ENCODE data around the gene GATM.
"Not testable (repeated sequence)": the region's sequence is repeated elsewhere in the genome, so short reads cannot be mapped to it uniquely, and the experiment has no call there.

The GATM gene

DNA sequence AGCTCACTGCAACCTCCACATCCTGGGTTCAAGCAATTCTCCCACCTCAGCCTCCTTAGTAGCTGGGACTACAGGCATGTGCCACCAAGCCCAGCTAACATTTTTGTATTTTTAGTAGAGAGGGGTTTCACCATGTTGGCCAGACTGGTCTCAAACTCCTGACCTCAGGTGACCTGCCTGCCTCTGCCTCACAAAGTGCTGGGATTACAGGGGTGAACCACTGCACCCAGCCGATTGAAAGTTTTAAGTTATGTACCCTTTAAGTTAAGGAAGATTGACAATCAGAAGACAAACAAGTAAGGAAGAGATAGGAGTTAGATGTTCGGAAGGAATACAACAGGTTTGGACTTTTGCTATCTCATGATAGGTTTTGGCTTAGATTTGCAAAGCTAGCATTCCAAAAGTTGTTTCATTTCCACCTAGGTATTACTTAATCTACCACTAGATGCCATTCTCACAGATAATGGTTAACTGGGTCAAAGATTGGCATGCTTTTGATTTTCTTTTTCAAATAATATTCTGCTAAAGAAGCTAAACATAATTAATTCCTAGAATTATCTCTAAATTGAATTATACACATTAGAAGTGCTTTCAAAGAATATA lies 35.0 kb downstream of the GATM start:
- Mint-ChIP-seq H3K4me3 (no peak overlapping the region), H3K4me1 (peaks cover 4% of the 10 kb centered on the region), H3K27ac (no peak overlapping the region), H3K27me3 (peaks cover 19% of the 10 kb centered on the region), H3K9me3 (no peaks in the 10 kb centered on the region)
- DNase-seq: no peak
- no peak for ATAC-seq

DNA sequence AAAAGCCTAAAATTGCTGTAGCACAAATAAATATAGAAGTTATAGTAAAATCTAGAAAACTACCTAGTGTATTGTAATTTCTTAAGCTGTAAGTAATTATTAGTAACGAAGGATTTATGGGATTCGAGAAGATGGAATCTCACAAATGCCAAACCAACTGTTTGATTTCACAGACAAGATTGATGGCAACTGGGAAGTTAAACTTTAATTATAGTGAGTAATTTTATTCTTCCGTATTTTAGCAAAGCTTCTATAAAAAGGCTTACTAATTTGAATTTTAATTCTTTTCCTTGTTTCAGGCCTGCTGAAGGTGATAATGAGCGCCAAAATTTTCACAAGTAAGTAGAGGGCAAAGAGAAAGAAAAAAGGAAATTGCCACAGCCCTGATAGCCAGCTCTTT lies 36.6 kb downstream of the GATM start:
- H3K4me1 Mint-ChIP-seq: peaks cover 6% of the 10 kb centered on the region
- no peak for ATAC-seq
- H3K4me3 Mint-ChIP-seq: no peak overlapping the region
- no peaks in the 10 kb centered on the region for H3K9me3 Mint-ChIP-seq
- no peak for DNase-seq
- H3K27ac Mint-ChIP-seq: no peak overlapping the region
- peaks cover 7% of the 10 kb centered on the region for H3K27me3 Mint-ChIP-seq

DNA sequence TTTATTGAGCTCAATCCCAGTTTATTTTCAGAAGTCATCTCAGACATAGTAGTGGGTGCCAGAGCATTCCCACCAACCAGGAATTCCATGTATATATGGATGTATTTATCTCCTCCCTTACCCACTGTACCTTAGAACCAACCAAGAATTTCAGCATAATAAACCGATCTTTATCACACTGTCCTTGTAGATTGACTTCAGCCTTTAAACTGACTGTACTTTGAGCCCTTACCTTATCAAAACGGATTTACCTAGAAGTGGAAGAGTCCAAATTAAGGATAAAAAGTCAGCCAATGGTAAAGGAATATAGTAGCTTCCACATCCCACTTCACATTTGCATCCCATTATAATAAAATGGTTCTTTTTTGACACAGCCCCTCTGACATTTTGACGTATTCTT lies 37.9 kb downstream of the GATM start:
- Mint-ChIP-seq H3K27ac (no peak overlapping the region), H3K27me3 (no peaks in the 10 kb centered on the region), H3K4me1 (peaks cover 6% of the 10 kb centered on the region), H3K9me3 (no peaks in the 10 kb centered on the region), H3K4me3 (no peak overlapping the region)
- DNase-seq (no peak), ATAC-seq (no peak)

DNA sequence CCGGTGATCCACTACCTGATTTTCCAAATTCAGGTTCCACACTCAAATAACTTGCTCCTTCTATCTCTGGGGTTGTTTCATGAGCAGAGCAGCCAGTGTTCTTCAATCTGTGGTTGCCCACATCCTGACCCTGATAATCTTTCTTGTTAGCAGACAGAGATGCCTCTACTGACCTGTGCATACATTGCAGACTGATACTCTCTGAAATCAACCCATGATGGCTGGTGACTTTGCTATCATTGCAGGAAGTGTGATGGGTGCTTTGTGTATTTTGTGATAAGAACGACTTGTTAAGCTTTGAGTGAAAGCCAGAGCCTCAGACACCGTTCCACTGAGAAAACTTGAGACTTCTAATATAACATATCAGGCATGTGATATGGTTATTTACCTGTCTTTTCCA lies 39.9 kb downstream of the GATM start:
- peak; percentile 69 for ATAC-seq
- H3K9me3 Mint-ChIP-seq: no peaks in the 10 kb centered on the region
- no peaks in the 10 kb centered on the region for H3K27me3 Mint-ChIP-seq
- no peak overlapping the region for H3K4me3 Mint-ChIP-seq
- no peak for DNase-seq
- H3K27ac Mint-ChIP-seq: no peak overlapping the region
- peaks cover 6% of the 10 kb centered on the region for H3K4me1 Mint-ChIP-seq

DNA sequence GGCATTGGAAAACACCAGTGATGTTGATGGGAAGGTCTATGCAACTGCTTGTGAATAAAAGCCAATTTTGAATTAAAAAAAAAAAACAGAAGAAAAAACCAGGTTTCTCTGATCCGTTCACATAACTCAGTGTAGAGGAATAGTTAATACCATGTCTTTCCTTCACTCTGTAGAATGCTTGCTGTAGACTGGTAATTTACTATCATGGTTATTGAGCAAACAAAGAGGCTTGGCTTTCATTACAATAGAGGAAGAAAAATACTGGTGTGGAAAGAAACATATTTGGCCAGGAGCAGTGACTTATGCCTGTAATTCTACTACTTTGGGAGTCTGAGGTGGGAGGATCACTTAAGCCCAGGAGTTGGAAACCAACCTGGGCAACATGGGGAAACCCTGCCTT lies 41.1 kb downstream of the GATM start:
- ATAC-seq (no peak), DNase-seq (no peak)
- Mint-ChIP-seq H3K9me3 (no peaks in the 10 kb centered on the region), H3K4me1 (peaks cover 6% of the 10 kb centered on the region), H3K27ac (no peak overlapping the region), H3K27me3 (no peaks in the 10 kb centered on the region), H3K4me3 (no peak overlapping the region)

DNA sequence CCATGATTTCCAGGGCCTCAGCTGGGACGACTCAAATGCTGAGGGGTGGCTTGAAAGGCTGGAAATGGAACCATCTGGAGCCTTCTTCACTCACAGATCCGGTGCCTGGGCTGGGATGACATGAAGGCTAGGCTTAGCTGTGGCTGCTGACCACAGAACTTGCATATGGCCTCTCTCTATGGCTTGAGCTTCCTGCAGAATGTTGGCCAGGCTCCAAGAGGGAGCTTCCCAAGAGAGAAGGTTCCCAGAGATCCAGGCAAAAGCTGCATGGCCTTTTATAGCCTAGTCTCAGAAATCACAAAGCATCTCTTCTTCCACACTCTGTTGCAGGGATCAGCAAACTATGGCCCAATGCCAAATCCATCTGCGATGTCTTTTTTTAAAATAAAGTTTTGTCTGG lies 44.8 kb downstream of the GATM start:
- Mint-ChIP-seq H3K9me3 (no peaks in the 10 kb centered on the region), H3K4me1 (peaks cover 4% of the 10 kb centered on the region), H3K27ac (no peak overlapping the region), H3K4me3 (no peak overlapping the region), H3K27me3 (no peaks in the 10 kb centered on the region)
- no peak for DNase-seq
- ATAC-seq: no peak

DNA sequence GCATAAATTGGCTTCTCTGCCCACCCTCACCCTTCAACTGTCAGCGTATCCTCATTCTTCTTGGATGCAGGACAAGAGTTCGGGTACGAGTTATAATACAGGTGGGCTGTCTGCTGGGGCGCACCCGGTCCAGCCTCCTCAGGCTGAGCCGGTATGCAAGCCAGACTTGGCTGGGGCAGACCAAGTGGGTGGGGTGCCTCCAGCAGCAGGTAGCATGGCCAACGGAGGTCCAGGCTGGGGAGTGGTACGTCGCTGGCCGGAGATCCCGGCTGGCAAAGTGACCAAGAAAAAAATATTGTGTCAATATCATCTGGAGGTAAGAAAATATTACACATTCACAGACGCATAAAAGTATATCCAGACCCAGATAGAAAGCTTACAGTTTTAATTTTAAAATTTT lies 45.6 kb downstream of the GATM start:
- Mint-ChIP-seq H3K27me3 (peaks cover 3% of the 10 kb centered on the region), H3K9me3 (no peaks in the 10 kb centered on the region)
- no peak for DNase-seq

DNA sequence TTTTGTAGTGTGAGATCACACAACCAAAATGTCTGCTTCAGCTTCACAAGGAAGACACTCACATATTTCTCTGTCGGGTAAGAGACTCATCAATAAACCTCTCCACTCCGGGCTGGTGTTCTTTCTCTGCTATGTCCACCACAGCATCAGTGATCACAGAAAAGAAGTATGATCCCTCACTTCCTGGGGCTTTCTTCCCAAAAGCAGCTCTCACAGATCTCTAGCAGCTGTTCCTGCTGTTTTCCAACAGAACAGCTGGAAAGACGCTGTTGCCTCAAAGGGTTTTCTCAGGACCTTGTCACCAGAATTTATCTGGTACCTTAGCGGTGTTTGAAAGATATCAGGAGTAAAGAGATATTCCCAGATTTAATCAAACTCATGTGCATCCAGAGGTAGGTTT lies 46.4 kb downstream of the GATM start:
- Mint-ChIP-seq H3K27me3 (peaks cover 5% of the 10 kb centered on the region), H3K4me3 (no peak overlapping the region), H3K4me1 (no peaks in the 10 kb centered on the region), H3K27ac (no peak overlapping the region), H3K9me3 (no peaks in the 10 kb centered on the region)
- no peak for ATAC-seq
- DNase-seq: no peak

More for the DNA sequence above, 45.6 kb downstream of the GATM start:
- Mint-ChIP-seq H3K4me3 (no peak overlapping the region), H3K4me1 (no peaks in the 10 kb centered on the region), H3K27ac (peak overlapping the region in 1 of 2 donors; percentile 57)
- ATAC-seq: no peak

DNA sequence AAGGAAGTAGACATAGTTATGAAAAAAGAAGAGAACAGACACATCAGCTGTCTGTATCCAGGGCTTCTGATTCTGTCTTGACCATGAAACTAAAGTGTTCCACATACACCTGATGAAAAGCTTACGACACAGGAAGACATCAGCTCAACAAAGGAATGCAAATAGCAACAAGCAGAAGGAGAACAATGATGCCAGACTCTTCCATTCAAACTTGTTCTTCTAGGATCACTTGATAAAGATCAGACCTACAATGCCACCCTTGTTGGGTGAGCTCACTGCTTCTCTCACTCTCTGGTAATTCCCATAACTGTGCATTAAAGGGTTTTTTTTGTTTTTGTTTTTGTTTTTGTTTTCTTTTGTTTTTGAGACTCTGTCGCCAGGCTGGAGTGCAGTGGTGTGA lies 49.7 kb downstream of the GATM start:
- H3K27ac Mint-ChIP-seq: no peak overlapping the region
- H3K9me3 Mint-ChIP-seq: no peaks in the 10 kb centered on the region
- DNase-seq: no peak
- no peaks in the 10 kb centered on the region for H3K4me1 Mint-ChIP-seq
- H3K4me3 Mint-ChIP-seq: no peak overlapping the region
- peaks cover 5% of the 10 kb centered on the region for H3K27me3 Mint-ChIP-seq
- no peak for ATAC-seq

DNA sequence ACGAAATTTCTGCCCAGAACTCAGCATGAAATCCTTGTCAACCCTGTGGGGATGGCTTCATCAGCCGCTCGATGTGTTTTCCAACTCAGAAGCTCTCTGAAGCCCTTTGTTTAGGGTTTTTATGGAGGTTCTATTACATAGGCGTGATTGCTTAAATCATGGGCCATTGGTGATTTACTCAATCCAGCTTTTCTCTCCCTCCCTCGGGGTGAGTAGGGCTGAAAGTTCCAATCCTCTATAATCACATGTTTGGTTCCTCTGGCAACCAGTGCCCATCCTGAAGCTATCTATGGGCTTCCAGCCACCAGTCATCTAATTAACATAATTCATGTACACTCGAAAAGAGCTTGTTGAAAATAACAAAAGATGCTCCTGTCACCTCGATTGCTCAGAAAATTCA lies 51.6 kb downstream of the GATM start:
- no peak overlapping the region for H3K4me3 Mint-ChIP-seq

DNA sequence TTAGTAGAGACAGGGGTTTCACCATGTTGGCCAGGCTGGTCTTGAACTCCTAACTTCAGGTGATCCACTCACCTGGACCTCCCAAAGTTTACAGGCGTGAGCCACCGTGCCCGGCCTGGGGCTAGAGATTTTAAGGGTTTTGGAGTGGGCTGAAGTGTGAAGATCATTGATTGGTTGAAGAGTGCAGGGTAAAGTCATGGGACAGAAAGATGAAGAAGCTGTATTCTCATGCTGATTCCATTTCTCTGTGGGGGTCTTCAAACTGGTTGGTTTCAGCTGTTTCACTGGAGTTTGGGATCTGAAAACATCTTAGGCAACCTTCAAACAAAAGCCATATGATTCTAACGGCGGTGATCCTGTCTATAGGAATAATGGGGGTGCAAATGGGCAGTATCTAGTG lies 52.1 kb downstream of the GATM start:
- no peak overlapping the region for H3K4me3 Mint-ChIP-seq
- no peak for DNase-seq
- H3K4me1 Mint-ChIP-seq: no peaks in the 10 kb centered on the region
- no peak for ATAC-seq
- H3K27ac Mint-ChIP-seq: peak overlapping the region in 1 of 2 donors; percentile 21
- H3K9me3 Mint-ChIP-seq: no peaks in the 10 kb centered on the region
- H3K27me3 Mint-ChIP-seq: peaks cover 5% of the 10 kb centered on the region

More for the DNA sequence above, 51.6 kb downstream of the GATM start:
- DNase-seq (no peak), ATAC-seq (no peak)
- Mint-ChIP-seq H3K4me1 (no peaks in the 10 kb centered on the region), H3K9me3 (no peaks in the 10 kb centered on the region), H3K27ac (no peak overlapping the region), H3K27me3 (peaks cover 5% of the 10 kb centered on the region)

DNA sequence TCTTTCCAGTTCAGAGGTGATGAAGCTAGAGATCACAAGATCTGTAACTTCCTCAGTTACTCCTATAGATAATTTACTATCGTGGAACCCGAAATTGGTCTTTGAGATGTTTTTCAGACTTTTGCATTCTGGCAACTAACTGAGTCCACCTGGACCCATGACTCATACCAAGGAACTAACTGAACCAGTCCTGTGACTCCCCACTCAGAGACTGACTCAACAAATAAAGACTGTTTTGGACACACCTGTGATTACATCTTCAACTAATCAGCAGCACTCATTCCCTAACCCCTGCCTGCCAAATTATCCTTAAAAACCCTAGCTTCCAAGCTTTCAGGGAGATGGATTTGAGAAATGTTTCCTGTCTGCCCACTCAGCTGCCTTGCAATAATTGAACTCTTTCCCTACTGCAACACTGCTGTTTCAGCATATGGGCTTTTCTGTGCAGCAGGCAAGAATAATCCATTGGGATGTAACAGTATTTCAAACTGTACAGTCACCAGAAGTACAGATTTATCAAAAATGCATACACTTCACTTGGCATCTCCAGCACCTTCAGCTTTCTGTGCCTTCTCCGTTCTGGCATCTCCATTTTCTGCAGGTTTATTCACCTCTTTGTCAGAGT lies 57.7 kb downstream of the GATM start:
- Mint-ChIP-seq H3K4me3 (no peak overlapping the region), H3K27ac (no peak overlapping the region), H3K27me3 (peaks cover 8% of the 10 kb centered on the region), H3K9me3 (no peaks in the 10 kb centered on the region), H3K4me1 (no peaks in the 10 kb centered on the region)
- no peak for DNase-seq
- no peak for ATAC-seq

DNA sequence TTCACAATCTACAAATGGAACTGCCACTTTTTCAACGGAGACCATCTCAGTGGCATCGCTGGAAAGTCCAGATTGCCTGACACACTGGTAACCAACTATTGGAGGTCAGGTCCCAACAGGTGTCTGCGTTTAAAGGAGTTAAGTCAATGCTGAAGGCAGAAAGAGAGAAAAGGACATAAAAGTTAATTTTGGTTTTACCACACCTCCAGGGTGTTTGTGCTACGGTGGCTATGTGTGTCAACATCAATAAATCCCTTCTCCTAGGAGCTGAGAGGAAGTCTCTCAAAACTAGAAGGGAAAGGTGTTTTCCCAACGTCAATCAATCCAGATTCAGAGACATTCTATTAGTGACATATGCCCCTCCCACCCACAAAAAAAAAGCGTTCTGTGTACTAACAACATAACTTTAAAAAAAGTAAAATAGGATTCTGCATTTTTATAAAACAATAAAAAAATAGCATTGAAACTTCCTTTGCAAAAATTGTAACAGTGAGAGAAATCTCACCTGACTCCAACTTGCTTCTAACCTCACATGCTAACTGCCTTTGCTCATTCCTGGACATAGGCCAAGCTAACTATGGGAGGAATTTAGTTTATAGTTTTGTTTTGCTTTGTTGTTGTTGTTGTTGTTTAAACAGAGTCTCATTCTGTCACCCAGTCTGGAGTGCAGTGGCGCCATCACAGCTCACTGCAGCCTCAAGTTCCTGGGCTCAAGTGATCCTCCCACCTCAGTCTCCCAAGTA lies 58.7 kb downstream of the GATM start:
- no peaks in the 10 kb centered on the region for H3K9me3 Mint-ChIP-seq
- ATAC-seq: no peak
- DNase-seq: no peak
- H3K4me1 Mint-ChIP-seq: no peaks in the 10 kb centered on the region
- peaks cover 8% of the 10 kb centered on the region for H3K27me3 Mint-ChIP-seq
- H3K27ac Mint-ChIP-seq: no peak overlapping the region
- no peak overlapping the region for H3K4me3 Mint-ChIP-seq

DNA sequence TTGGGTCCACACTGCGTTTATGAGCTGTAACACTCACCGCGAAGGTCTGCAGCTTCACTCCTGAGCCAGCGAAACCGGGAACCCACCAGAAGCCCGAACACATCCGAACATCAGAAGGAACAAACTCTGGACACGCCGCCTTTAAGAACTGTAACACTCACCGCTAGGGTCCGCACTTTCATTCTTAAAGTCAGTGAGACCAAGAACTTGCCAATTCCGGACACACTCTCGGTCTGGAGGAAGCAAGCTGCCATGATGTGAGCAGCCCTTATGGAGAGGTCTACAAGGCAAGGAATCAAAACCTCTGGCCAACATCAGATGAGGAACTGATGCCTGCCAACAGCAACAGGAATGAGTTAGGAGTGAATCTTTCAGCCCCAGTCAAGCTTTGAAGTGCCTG lies 63.4 kb downstream of the GATM start:
- ATAC-seq (no peak), DNase-seq (no peak)
- H3K27me3 Mint-ChIP-seq: peaks cover 12% of the 10 kb centered on the region
- no peak overlapping the region for H3K27ac Mint-ChIP-seq
- no peaks in the 10 kb centered on the region for H3K4me1 Mint-ChIP-seq
- H3K9me3 Mint-ChIP-seq: no peaks in the 10 kb centered on the region
- no peak overlapping the region for H3K4me3 Mint-ChIP-seq

DNA sequence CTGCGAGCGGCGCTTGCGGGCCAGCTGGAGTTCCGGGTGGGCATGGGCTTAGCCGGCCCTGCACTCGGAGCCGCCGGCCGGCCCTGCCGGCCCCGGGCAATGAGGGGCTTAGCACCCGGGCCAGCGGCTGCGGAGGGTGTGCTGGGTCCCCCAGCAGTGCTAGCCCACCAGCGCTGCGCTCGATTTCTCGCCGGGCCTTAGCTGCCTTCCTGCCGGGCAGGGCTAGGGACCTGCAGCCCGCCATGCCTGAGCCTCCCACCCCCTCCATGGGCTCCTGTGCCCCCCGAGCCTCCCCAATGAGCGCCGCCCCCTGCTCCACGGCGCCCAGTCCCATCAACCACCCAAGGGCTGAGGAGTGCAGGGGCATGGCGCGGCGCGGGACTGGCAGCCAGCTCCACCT lies 64.2 kb downstream of the GATM start:
- H3K27ac Mint-ChIP-seq, H3K9me3 Mint-ChIP-seq, DNase-seq, ATAC-seq, H3K4me3 Mint-ChIP-seq, H3K4me1 Mint-ChIP-seq: not testable (repeated sequence)
- peaks cover 13% of the 10 kb centered on the region for H3K27me3 Mint-ChIP-seq

All from stimulated activated naive CD8-positive, alpha-beta T cell treated with anti-CD3 and anti-CD28 coated beads, Interleukin-15, amount 100 ng/mL, for 72 hours (primary cell).